Testis (tissue), 2 donors: ENCODE measurements around the gene SLC25A41.

Experiments
- POLR2A ChIP-seq: fragments of 450-650 bp; IDR thresholded peaks from one replicate; pipeline ENCODE4 v1.6.1; 2017; ENCODE audit warnings: antibody characterized with exemption, mild to moderate bottlenecking, moderate library complexity
- TF ChIP-seq, protein P1 (sequence below), 3 experiments: fragments of 450-650 bp in 2 of 3; fragments of 200-600 bp in 1 of 3; sonication (generic) in 1 of 3; IDR thresholded peaks; one replicate each; pipeline ENCODE4 v1.5.1; 2016 to 2019; ENCODE audit warnings: antibody characterized with exemption in 3 of 3, mild to moderate bottlenecking in 2 of 3, moderate library complexity in 1 of 3

DNA sequence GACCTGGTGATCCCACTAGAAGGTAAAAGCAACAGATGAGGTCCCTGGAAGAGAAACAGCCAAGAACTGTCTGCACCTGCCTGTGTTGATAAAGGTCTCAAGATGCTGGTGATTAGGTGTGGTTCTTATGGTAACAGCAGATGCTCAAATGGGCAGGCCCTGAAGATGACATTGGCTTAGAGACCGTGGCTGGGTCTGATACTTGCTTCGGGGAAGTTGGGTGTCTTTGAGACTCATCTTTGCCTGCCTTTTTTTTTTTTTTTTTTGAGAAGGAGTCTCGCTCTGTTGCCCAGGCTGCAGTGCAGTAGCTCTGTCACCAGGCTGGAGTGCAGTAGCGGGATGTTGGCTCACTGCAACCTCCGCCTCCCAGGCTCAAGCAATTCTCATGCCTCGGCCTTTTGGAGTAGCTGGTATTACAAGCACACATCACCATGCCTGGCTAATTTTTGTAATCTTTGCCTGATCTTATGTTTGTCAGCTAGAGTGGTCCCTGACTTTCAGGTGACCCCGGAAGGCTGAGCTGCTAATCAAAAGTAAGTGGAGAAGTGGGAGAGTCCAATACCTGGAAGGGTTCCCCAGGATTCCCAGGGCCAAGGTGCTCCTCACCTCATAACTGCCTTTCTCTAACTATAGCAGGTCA is 18.1 kb upstream of the SLC25A41 start:
- TF ChIP-seq, protein P1, sequence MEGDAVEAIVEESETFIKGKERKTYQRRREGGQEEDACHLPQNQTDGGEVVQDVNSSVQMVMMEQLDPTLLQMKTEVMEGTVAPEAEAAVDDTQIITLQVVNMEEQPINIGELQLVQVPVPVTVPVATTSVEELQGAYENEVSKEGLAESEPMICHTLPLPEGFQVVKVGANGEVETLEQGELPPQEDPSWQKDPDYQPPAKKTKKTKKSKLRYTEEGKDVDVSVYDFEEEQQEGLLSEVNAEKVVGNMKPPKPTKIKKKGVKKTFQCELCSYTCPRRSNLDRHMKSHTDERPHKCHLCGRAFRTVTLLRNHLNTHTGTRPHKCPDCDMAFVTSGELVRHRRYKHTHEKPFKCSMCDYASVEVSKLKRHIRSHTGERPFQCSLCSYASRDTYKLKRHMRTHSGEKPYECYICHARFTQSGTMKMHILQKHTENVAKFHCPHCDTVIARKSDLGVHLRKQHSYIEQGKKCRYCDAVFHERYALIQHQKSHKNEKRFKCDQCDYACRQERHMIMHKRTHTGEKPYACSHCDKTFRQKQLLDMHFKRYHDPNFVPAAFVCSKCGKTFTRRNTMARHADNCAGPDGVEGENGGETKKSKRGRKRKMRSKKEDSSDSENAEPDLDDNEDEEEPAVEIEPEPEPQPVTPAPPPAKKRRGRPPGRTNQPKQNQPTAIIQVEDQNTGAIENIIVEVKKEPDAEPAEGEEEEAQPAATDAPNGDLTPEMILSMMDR (IDR thresholded peaks at IDR 0.05): no peak
- no peak for TF ChIP-seq POLR2A
